ENCODE results near the gene DCUN1D3.
A peak's percentile ranks its signal among the peaks of the same experiment; 100 is the strongest.
"Not testable (repeated sequence)": the region's sequence is repeated elsewhere in the genome, so short reads cannot be mapped to it uniquely, and the experiment has no call there.

DCUN1D3 gene

DNA sequence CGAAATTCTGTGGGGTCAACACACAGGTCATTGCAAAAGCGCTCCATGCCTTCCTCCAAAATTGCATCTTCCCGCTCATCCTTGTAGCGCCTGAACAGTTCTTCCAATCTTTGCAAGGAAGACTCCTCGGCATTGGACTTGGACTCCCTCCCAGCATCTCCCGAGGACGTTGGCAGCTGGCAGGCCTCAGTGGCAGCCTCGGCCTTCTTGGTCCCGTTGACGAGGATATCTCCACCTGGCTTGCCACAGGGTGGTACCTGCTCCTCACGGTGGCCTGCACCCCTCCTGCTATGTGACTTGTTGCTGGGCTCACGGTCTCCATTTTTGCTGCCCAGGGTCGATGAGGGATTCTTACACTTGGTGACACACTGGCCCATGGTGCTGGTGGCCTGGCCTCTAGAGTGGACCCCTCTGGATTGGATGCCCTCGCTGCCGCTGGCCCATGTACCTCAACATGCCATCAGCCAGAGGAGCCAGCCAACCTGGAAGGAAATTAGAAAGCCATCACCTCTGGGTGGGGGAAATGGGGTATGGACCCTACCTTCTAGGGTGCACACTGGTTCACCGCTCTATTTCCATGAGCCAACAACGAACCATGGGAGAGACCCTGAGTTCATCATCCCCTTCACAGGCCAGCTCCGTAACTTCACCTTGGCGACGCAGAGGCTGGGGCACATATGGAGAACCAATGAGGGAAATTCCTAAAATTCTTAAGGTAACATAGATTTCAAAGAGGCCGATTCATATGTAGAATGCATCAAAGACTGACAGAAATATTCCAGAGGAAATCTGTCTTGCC is 37.8 kb downstream of the DCUN1D3 start:
- no peak for DNase-seq (ENCODE audit: low read depth in 2 of 2)

- DNase-seq (ENCODE audit: low read depth in 2 of 2) = not testable (repeated sequence)
These were observed 39.2 kb downstream of the DCUN1D3 start for GRCh38 chr16:20860995-20861394.

DNA sequence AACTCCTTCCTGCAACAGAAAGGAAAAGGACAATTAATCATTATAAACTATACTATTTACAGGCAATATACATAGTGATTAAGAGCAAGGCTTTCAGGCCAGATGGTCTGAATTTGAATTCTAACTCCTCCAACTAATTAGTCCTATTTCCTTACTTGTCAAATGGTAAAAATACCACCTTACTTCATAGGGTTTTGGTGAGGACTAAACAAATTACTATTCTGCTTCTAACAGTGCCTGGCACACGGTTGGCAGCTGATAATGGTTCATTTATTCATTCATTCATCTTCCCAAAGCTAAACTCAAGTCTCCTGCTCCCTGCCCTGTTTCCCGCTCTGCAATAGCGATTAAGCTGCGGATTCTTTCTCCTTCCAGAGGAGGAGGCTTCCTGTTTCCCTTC is 39.8 kb downstream of the DCUN1D3 start:
- no peak for DNase-seq (ENCODE audit: low read depth in 2 of 2)

GRCh38 chr16:20859699-20860098 is 40.5 kb downstream of the DCUN1D3 start:
- DNase-seq (ENCODE audit: low read depth in 2 of 2) = no peak

DNA sequence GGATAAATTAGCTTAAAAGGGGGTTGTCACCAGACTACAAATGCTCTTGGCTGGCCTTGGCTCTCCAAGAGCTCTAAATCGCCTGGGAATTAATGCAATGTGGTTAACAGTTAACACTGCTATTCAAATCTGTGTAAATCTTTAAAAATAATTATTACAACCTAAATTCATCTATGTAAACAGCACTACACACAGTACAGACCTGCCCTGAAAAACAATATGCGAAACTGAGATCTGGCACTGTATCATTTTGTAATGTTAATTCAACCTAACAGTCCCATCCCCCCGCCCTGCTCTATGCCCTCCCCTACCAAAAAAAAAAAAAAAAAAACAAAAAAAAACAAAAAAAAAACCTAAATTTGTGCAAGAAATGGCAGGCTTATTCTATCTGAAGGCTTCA is 40.9 kb downstream of the DCUN1D3 start:
- no peak for DNase-seq (ENCODE audit: low read depth in 2 of 2)

DNA sequence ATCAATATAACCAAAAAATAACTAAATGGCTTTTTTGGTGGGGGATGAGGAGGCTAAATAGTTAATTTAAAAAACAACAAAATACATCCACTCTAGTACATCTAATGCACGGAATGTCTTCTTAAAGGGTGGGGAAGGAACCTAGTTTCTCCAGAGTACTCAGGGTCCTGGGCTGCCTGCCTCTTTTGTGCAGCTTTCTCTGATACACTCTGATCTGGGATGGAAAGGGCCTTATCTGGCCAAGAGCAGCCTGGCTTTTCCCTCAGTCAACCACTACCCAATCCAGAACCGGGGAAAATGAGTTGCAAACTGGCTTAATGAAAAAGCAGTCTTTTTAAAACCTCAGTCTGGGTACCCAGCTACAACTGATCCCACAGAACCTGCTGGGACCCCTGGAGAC is 42.9 kb downstream of the DCUN1D3 start:
- DNase-seq (ENCODE audit: low read depth in 2 of 2) = no peak

- no peak for DNase-seq (ENCODE audit: low read depth in 2 of 2)
These were observed 45.2 kb downstream of the DCUN1D3 start for GRCh38 chr16:20854963-20855362.

GRCh38 chr16:20853981-20854620 is 46.1 kb downstream of the DCUN1D3 start:
- no peak for DNase-seq (ENCODE audit: low read depth in 2 of 2)

GRCh38 chr16:20853143-20853542 is 47.0 kb downstream of the DCUN1D3 start:
- no peak for DNase-seq (ENCODE audit: low read depth in 2 of 2)

- no peak for DNase-seq (ENCODE audit: low read depth in 2 of 2)
These were observed 48.6 kb downstream of the DCUN1D3 start for GRCh38 chr16:20851601-20852000.

DNA sequence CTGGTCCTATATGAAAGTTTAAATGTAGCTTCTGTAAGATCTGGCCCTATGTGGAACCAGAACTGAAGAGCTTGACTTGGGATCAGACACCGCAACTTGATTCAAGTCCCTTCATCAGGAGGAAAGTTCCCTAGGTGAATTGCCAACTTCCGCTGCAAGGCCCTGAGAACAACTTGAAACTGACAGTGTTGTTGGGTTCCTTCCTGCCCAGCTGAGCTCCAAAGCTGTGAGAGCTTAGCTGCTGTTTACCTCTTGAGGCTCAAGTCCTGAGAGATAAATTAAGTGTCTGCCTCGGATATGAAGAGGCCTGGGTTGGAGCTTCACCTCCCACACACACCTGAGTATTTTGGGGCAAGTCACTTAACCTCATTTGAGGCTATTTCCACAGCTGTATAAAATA is 49.2 kb downstream of the DCUN1D3 start:
- DNase-seq (ENCODE audit: low read depth in 2 of 2) = no peak

GRCh38 chr16:20849589-20850390 is 50.4 kb downstream of the DCUN1D3 start:
- peak; percentile 39 to 54 for DNase-seq (ENCODE audit: low read depth in 2 of 2)

DNA sequence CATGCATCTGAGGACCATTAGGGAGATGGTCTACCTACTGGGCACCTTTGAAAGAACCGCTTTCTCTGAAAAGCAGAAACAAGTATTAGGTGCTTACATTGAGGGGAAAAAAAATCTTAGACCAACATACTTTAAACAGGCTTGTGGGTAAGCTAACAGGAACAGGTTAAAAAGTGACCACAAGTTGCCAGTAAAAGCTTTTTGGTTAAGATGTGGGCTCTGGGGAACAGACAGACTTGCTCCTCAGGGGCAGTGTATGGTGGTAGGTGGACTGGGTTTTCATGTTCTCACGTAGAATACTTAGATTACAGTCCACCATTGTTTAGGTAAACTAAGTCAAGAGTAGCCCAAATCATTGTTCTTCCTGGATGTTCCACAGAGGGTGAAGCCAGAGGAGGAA is 52.6 kb downstream of the DCUN1D3 start:
- no peak for DNase-seq (ENCODE audit: low read depth in 2 of 2)

DNA sequence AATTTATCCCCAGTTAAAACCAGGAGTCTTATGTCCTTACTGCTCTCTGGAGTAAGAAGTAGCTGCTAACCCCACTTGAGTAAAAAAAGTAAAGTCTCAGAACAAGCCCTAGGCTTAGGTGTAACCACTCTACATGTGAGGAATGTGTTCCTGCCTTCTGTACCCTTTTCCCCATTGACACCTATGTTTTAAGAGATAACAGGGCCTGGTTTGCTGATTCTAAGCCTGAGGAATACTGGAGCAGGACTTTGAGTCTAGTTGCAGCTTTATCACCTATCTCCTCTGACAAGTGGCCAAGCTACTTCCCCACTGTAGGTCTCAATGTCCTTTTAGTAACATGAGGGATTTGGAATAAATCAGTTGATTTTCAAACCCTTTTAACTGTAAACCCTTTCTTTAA is 53.6 kb downstream of the DCUN1D3 start:
- DNase-seq (ENCODE audit: low read depth in 2 of 2) = no peak

DNA sequence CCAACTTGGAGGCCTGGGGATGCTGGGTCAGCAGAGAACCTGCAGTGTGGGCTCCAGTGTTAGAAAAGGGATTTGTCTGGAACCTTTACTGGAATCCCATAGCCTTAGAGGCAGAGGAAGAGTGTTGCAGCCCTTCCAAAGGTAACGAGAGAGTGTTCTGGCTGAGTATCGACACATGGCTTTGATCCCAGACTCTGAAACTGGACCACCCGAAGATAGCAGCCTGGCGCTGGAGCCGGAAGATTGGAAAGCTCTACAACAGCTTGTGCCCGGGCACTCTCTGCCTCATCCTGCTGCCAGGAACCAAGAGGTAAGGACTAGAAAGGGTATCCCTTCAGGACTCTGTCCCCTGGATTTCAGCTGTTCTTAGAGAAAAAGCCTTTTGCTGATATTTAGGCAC is 54.1 kb downstream of the DCUN1D3 start:
- DNase-seq (ENCODE audit: low read depth in 2 of 2) = no peak

- DNase-seq (ENCODE audit: low read depth in 2 of 2) = no peak
These were observed 55.6 kb downstream of the DCUN1D3 start for GRCh38 chr16:20844588-20844987.

DNA sequence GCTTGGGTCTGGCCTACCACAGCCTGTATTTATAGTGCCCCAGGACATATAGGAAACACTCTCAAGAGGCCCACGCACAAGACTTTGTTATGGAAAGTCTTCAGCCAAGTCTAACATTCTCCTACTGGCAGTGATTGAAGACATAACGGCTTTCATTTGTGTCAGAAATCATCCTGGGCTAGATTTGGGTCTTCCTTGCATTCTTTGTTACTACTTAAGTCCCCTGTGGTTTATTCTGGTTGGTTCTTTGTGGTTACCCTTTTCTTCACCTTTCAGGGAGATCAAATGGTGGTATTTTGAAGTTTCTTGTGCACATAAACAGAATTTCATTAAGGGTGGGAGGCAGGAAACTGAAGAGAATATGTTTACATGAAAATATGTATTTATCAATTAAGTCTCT is 56.1 kb downstream of the DCUN1D3 start:
- no peak for DNase-seq (ENCODE audit: low read depth in 2 of 2)

GRCh38 chr16:20839504-20839903 is 60.7 kb downstream of the DCUN1D3 start:
- DNase-seq (ENCODE audit: low read depth in 2 of 2) = no peak

DNA sequence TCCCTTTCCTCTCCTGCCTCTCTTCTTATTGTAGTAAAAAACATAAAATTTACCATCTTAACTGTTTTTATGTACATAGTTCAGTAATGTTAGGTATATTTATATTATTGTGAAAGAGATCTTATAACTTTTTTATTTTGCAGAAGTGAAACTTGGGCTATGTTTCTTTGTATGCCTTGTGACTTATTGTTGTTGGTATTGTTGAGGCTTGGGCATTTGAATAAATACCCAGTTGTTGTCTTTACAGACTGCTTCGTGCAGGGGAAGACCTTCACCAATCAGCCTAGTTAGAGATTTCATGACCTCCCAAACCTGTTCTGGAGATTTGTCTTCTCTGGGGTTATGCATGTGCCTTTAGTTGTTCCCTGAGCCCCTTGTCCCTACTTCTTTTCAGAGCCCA is 61.9 kb downstream of the DCUN1D3 start:
- no peak for DNase-seq (ENCODE audit: low read depth in 2 of 2)

DNA sequence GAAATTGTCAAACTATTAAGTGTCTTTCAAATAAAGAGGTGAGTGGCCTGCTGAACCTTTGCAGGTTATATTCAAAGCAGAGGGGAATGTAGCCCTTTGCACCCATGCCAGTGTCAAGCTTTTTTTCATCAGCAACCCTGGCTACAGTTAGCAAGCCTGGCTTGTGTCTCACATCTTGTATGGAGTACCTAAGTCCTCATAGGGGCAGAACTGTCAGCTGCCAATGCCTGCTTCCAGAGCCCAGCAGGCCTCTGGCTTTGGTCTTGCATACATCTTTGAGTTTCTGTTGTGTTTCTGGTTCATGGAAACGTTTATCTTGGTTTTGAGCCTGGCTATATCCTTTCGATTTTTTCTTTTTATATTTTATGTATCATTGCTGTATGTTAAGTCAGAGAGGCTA is 67.1 kb downstream of the DCUN1D3 start:
- DNase-seq (ENCODE audit: low read depth in 2 of 2) = no peak

- DNase-seq (ENCODE audit: low read depth in 2 of 2) = no peak
These were observed 69.8 kb downstream of the DCUN1D3 start for GRCh38 chr16:20830372-20830771.

- DNase-seq (ENCODE audit: low read depth in 2 of 2) = no peak
These were observed 70.6 kb downstream of the DCUN1D3 start for GRCh38 chr16:20829536-20829935.

All from stimulated activated CD8-positive, alpha-beta memory T cell treated with anti-CD3 and anti-CD28 coated beads, Interleukin-7, amount 100 ng/mL, for 1 hour (primary cell).